MM.1S (cell line): ENCODE results near the gene ZBTB38.

Experiments
- DNase-seq: peaks from one replicate; pipeline ENCODE4 v3.0.0-alpha.2; 2015
- H2AFZ ChIP-seq: fragments of 300-600 bp; sonication (generic); 2 replicates; pipeline ENCODE4 v1.6.0; 2016; ENCODE audit warnings: antibody characterized with exemption, low read length
- H3F3A ChIP-seq: fragments of 300-600 bp; sonication (generic); 2 replicates; pipeline ENCODE4 v1.6.1; 2016; ENCODE audit warnings: mild to moderate bottlenecking, antibody characterized with exemption, low read length, moderate library complexity, mixed read lengths; ENCODE audit not compliant: insufficient read depth
- H3K27ac ChIP-seq: fragments of 300-600 bp; sonication (generic); 2 replicates; pipeline ENCODE4 v1.5.1; 2016; ENCODE audit warnings: mild to moderate bottlenecking, low read length
- H3K27me3 ChIP-seq: fragments of 300-600 bp; sonication (generic); replicated peaks from 2 replicates; pipeline ENCODE4 v1.6.0; 2016; ENCODE audit warnings: low read length; ENCODE audit not compliant: insufficient read depth
- H3K36me3 ChIP-seq: fragments of 300-600 bp; sonication (generic); replicated peaks from 2 replicates; pipeline ENCODE4 v1.6.1; 2016; ENCODE audit warnings: mild to moderate bottlenecking, low read length, mixed read lengths; ENCODE audit not compliant: insufficient read depth
- H3K4me1 ChIP-seq: fragments of 300-600 bp; sonication (generic); 2 replicates; pipeline ENCODE4 v1.6.1; 2016; ENCODE audit warnings: low read length, mixed read lengths
- H3K4me2 ChIP-seq: fragments of 300-600 bp; sonication (generic); 2 replicates; pipeline ENCODE4 v1.6.0; 2016; ENCODE audit warnings: low read depth, low read length
- H3K4me3 ChIP-seq: fragments of 300-600 bp; sonication (generic); 2 replicates; pipeline ENCODE4 v1.5.1; 2016; ENCODE audit warnings: low read length, mixed read lengths
- H3K79me2 ChIP-seq: fragments of 300-600 bp; sonication (generic); 2 replicates; pipeline ENCODE4 v1.6.1; 2016; ENCODE audit warnings: mixed run types, low read length, mixed read lengths
- H3K9ac ChIP-seq: fragments of 300-600 bp; sonication (generic); 2 replicates; pipeline ENCODE4 v1.6.1; 2016; ENCODE audit warnings: low read length, mixed read lengths
- H3K9me2 ChIP-seq: fragments of 300-600 bp; sonication (generic); replicated peaks from 2 replicates; pipeline ENCODE4 v1.6.1; 2016; ENCODE audit warnings: mild to moderate bottlenecking, low read length, mixed read lengths; ENCODE audit not compliant: insufficient read depth
- H3K9me3 ChIP-seq: fragments of 300-600 bp; sonication (generic); replicated peaks from 2 replicates; pipeline ENCODE4 v1.6.1; 2016; ENCODE audit warnings: mild to moderate bottlenecking, low read length, mixed read lengths; ENCODE audit not compliant: insufficient read depth
- H4K20me1 ChIP-seq: fragments of 300-600 bp; sonication (generic); 2 replicates; pipeline ENCODE4 v1.6.1; 2016; ENCODE audit warnings: mild to moderate bottlenecking, low read length, moderate library complexity, mixed read lengths; ENCODE audit not compliant: insufficient read depth
- EZH2 ChIP-seq: fragments of 300-600 bp; sonication (generic); optimal IDR thresholded peaks from 2 replicates; pipeline ENCODE3; 2017; ENCODE audit warnings: low read depth, mild to moderate bottlenecking, antibody characterized with exemption, low read length, mixed read lengths
- EZH2phosphoT487 ChIP-seq: fragments of 300-600 bp; sonication (generic); IDR thresholded peaks from 2 replicates; pipeline ENCODE4 v1.6.1; 2018; ENCODE audit warnings: antibody characterized with exemption, low read length
- TF ChIP-seq, protein P1 (sequence below): fragments of 300-600 bp; sonication (generic); IDR thresholded peaks from 2 replicates; pipeline ENCODE4 v1.5.1; 2016; ENCODE audit warnings: antibody characterized with exemption, low read length, mixed read lengths

Gene ZBTB38

DNA sequence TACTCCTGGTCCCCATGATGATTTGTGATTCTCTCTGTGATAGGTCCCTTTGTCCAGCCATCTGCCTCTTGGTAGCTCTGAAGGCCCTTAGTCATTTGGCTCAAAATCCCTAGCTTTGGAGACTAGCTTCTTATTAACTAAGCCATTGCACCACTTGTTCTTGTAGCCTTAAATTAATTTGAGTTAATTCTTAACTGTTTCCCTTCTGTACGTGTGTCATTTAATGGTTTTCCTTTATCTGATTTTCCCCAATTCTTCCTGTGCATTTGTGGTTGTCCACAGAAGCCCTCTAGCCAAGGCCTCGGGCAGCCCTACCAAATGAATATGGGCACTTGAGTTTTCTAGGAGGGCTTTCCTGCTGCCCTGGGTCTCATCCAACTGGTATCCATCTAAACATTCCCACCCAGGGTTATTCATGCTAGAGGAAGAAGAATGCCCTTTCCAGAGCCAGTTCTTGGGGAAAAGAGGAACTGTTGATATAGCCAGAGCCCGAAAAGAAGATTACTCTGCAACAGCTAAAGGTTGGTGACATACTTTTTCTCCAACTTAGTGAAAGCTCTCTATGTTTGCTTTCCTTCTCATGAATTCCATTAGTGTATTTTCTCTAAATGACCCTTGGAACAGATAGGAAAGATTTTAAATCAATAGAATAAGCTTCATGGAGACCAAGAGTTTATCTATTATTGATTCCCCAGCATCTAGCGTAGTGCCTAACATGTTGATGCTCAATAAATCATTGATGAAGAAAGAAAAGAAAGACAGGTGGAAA lies 44.2 kb upstream of the ZBTB38 start:
- no peaks in the 10 kb centered on the region for H3K27me3 ChIP-seq
- no peak overlapping the region for H2AFZ ChIP-seq
- no peaks in the 10 kb centered on the region for H3K9me2 ChIP-seq
- H3F3A ChIP-seq, result no peaks in the 10 kb centered on the region
- no peak overlapping the region for H3K4me3 ChIP-seq
- no peaks in the 10 kb centered on the region for H4K20me1 ChIP-seq
- no peak overlapping the region for H3K27ac ChIP-seq
- H3K36me3 ChIP-seq, result no peaks in the 10 kb centered on the region
- peaks cover 13% of the 10 kb centered on the region for H3K4me1 ChIP-seq
- H3K79me2 ChIP-seq, result no peaks in the 10 kb centered on the region
- no peaks in the 10 kb centered on the region for H3K9me3 ChIP-seq
- no peak for TF ChIP-seq EZH2
- TF ChIP-seq EZH2phosphoT487, result no peak
- TF ChIP-seq, protein P1, sequence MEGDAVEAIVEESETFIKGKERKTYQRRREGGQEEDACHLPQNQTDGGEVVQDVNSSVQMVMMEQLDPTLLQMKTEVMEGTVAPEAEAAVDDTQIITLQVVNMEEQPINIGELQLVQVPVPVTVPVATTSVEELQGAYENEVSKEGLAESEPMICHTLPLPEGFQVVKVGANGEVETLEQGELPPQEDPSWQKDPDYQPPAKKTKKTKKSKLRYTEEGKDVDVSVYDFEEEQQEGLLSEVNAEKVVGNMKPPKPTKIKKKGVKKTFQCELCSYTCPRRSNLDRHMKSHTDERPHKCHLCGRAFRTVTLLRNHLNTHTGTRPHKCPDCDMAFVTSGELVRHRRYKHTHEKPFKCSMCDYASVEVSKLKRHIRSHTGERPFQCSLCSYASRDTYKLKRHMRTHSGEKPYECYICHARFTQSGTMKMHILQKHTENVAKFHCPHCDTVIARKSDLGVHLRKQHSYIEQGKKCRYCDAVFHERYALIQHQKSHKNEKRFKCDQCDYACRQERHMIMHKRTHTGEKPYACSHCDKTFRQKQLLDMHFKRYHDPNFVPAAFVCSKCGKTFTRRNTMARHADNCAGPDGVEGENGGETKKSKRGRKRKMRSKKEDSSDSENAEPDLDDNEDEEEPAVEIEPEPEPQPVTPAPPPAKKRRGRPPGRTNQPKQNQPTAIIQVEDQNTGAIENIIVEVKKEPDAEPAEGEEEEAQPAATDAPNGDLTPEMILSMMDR, result no peak
- no peak overlapping the region for H3K9ac ChIP-seq
- no peak overlapping the region for H3K4me2 ChIP-seq
- DNase-seq, result no peak

DNA sequence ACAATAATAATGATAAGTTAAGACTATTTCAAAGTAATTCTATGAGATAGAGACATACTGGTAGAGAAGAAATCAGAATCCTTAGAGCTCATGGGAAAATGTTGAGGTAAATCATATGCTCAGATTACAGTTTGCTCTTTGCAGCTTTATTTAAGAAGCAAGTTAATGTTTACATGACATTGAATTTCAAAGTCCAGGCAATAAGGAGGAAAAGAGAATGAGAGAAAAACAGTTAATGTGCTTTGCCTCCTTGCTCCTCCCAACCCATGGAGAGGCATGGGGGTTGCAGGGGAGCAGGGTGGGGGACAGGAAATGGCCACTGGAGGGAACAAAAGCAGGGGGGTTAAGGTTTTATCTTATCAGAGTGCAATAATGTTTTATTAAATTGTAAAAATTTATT lies 42.2 kb upstream of the ZBTB38 start:
- H3F3A ChIP-seq, result no peaks in the 10 kb centered on the region
- no peak overlapping the region for H2AFZ ChIP-seq
- H3K79me2 ChIP-seq, result no peaks in the 10 kb centered on the region
- no peak for DNase-seq
- H3K9me3 ChIP-seq, result no peaks in the 10 kb centered on the region
- no peaks in the 10 kb centered on the region for H3K9me2 ChIP-seq
- H3K4me2 ChIP-seq, result no peak overlapping the region
- TF ChIP-seq EZH2 (no peak), EZH2phosphoT487 (no peak)
- TF ChIP-seq, protein P1, result no peak
- no peaks in the 10 kb centered on the region for H3K36me3 ChIP-seq
- H3K4me1 ChIP-seq, result peaks cover 4% of the 10 kb centered on the region
- H3K27ac ChIP-seq, result no peak overlapping the region
- H3K9ac ChIP-seq, result no peak overlapping the region
- H3K4me3 ChIP-seq, result no peak overlapping the region
- no peaks in the 10 kb centered on the region for H3K27me3 ChIP-seq
- no peaks in the 10 kb centered on the region for H4K20me1 ChIP-seq

DNA sequence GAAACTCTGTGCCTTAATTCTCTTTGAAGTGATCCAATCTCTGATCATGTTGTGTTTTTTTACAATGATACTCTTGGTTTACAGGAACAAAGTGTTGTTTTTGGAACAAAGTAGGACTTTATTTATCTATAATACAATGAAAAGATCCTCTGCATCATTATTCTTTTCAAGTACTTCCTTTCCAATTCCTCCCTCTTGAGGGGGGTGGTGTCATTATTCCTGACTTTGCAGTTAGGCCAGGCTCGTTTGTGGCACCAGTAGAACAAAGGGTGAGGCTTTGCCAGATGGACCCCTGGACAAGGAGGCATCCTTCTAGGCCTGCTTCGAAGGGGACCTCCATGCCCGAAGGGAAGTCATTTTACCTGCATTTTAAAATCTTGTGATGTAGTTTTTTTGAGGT lies 41.7 kb upstream of the ZBTB38 start:
- no peaks in the 10 kb centered on the region for H3K9me3 ChIP-seq
- H3K9me2 ChIP-seq, result no peaks in the 10 kb centered on the region
- no peaks in the 10 kb centered on the region for H3F3A ChIP-seq
- no peak overlapping the region for H3K9ac ChIP-seq
- no peak overlapping the region for H3K4me2 ChIP-seq
- H3K36me3 ChIP-seq, result no peaks in the 10 kb centered on the region
- H3K79me2 ChIP-seq, result no peaks in the 10 kb centered on the region
- no peak overlapping the region for H3K27ac ChIP-seq
- H3K27me3 ChIP-seq, result no peaks in the 10 kb centered on the region
- H4K20me1 ChIP-seq, result no peaks in the 10 kb centered on the region
- no peak overlapping the region for H2AFZ ChIP-seq
- no peak overlapping the region for H3K4me3 ChIP-seq
- no peaks in the 10 kb centered on the region for H3K4me1 ChIP-seq
- no peak for DNase-seq
- TF ChIP-seq EZH2phosphoT487 (no peak), EZH2 (no peak)
- TF ChIP-seq, protein P1, result no peak
